Endothelial cell of hepatic sinusoid (primary cell): Measurements from ENCODE around the gene PCLAF.
"Not testable (repeated sequence)": the region's sequence is repeated elsewhere in the genome, so short reads cannot be mapped to it uniquely, and the experiment has no call there.

ENCODE experiments used
- in situ Hi-C: cut with HindIII; loops from 2 replicates; pipeline ENCODE4 v1.10.0; 2017; ENCODE audit warnings: low sequenced_read_pairs

Gene PCLAF

DNA sequence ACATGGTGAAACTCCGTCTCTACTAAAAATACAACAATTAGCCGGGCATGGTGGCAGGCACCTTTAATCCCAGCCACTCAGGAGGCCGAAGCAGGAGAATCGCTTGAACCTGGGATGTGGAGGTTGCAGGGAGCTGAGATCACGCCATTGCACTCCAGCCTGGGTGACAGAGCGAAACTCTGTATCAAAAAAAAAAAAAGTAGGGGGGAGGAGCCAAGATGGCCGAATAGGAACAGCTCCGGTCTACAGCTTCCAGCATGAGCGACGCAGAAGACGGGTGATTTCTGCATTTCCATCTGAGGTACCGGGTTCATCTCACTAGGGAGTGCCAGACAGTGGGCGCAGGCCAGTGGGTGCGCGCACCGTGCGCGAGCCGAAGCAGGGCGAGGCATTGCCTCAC lies 54.8 kb downstream of the PCLAF start:
- in situ Hi-C loops: not testable (repeated sequence)

DNA sequence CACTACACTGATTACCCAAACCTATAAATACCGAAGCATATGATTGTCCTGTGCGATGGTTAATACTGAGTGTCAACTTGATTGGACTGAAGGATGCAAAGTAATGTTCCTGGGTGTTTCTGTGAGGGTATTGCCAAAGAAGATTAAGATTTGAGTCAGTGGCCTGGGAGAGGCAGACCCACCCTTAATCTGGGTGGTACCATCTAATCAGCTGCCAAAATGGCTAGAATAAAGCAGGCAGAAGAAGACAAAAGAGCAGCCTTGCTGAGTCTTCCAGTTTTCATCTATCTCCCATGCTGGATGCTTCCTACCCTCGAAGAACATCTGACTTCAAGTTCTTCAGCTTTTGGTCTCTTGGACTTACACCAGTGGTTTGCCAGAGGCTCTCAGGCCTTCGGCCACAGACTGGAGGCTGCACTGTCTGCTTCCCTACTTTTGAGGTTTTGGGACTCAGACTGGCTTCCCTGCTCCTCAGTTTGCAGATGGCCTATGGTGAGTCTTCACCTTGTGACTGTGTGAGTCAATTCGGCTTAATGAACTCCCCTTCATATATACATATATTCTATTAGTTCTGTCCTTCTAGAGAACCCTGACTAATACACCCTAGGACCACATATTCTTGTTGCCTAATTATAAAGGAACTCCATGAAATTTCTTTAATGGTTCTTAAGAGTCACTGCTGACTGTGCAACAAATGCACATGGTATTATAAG lies 56.9 kb downstream of the PCLAF start:
- in situ Hi-C loops: no loop called here

DNA sequence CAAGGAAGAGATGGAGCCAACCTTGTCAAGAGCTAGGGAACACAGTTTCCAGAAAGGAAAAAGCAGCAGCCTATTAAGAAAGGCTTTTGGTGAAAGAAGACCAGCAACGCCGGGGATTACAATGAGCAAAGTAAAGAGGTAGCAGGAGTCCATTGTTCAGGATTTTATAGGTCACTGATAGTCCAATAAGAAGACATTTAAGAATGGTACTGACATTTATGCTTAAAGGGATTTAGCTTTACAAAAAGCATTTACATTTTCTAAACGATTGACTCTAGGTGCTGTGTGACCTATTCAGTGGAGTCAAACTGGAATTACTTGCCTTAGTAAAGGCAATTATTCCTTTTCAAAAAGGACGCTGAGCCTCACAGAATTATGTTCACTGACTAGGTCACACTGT lies 66.0 kb downstream of the PCLAF start:
- in situ Hi-C loops: no loop called here

DNA sequence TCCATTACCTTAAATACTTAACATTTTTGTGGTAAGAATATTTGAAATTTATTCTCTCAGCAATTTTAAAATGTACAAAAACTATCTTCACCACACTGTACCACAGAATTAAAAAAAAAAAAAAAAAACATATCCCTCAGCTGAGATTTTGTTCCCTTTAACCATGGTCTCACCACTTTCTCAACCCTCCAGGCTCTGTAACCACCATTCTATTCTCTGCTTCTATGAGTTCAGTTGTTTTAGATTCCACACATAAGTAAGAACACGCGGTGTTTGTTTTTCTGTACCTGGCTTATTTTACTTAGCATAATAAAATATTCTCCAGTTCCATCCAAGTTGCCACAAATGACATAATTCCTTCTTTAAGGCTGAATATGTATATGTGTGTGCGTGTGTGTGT lies 66.8 kb downstream of the PCLAF start:
- in situ Hi-C loops: no loop called here
